Spleen (tissue), 7 donors: Measurements from ENCODE around the gene B3GNT9.
A peak's percentile ranks its signal among the peaks of the same experiment; 100 is the strongest.

ENCODE experiments used
- POLR2AphosphoS5 ChIP-seq, 3 donors: sonication (generic); formaldehyde crosslinking; IDR thresholded peaks; one replicate each; pipeline ENCODE4 v1.5.1; 2017; ENCODE audit warnings: antibody characterized with exemption in 3 of 3
- TF ChIP-seq, protein P1 (sequence below), 11 experiments: fragments of 200-600 bp in 7 of 11; fragments of 450-650 bp in 4 of 11; sonication (generic) in 4 of 11; IDR thresholded peaks in 8 of 11; conservative IDR thresholded peaks in 3 of 11; 1 replicate in 7 of 11; 2 replicates in 4 of 11; pipeline versions ENCODE4 v1.4.0 to v1.8.0; 2016 to 2021; ENCODE audit warnings: antibody characterized with exemption in 11 of 11, inconsistent platforms in 4 of 11, mild to moderate bottlenecking in 1 of 11
- donor health status: DM: no; HTN: no; CAD: no; lungs with moderate emphysema.
- donor health status: DM: no; HTN: no; CAD: no.
- donor health status: DM: no; HTN: no; CAD: no.

DNA sequence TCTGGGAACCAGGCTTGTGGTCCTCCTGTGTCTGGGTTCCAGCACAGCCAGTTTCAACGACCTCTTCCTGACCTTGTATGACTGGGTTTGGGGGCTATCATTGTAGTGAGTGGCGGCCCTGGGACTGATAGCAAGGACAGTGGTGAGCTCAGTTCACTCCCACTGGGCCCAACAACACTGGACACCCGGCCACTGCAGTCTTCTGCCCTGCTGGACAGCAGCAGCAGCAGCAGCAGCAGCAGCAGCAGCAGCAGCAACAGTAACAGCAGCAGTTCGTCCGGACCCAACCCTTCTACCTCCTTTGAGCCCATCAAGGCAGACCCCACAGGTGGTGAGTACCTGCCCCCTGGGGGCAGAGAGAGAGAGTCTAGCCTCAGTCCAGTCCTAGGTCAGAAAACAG, 44.9 kb upstream of the B3GNT9 start:
- TF ChIP-seq, protein P1, sequence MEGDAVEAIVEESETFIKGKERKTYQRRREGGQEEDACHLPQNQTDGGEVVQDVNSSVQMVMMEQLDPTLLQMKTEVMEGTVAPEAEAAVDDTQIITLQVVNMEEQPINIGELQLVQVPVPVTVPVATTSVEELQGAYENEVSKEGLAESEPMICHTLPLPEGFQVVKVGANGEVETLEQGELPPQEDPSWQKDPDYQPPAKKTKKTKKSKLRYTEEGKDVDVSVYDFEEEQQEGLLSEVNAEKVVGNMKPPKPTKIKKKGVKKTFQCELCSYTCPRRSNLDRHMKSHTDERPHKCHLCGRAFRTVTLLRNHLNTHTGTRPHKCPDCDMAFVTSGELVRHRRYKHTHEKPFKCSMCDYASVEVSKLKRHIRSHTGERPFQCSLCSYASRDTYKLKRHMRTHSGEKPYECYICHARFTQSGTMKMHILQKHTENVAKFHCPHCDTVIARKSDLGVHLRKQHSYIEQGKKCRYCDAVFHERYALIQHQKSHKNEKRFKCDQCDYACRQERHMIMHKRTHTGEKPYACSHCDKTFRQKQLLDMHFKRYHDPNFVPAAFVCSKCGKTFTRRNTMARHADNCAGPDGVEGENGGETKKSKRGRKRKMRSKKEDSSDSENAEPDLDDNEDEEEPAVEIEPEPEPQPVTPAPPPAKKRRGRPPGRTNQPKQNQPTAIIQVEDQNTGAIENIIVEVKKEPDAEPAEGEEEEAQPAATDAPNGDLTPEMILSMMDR (IDR thresholded peaks at IDR 0.05 in 8 of 11, conservative IDR thresholded peaks at IDR 0.05 in 3 of 11) = no peak
- peak in 1 of 3 donors; percentile 14 for TF ChIP-seq POLR2AphosphoS5 (IDR thresholded peaks at IDR 0.05)
